Eye (tissue), 1 donor: ENCODE data around the gene KANSL1.

Experiments used
- DNase-seq: peaks from one replicate; pipeline ENCODE4 v3.0.0-alpha.2; 2015

KANSL1 gene

GRCh38 chr17:46063241-46063640 is 130.0 kb downstream of the KANSL1 start:
- peak; percentile 23 for DNase-seq

- no peak for DNase-seq
Measured at GRCh38 chr17:46061435-46061834, 131.8 kb downstream of the KANSL1 start.

- no peak for DNase-seq
Measured at GRCh38 chr17:46060461-46060860, 132.8 kb downstream of the KANSL1 start.

GRCh38 chr17:46059486-46059885 is 133.7 kb downstream of the KANSL1 start:
- no peak for DNase-seq

- DNase-seq = no peak
Measured at GRCh38 chr17:46057366-46057765, 135.9 kb downstream of the KANSL1 start.

- no peak for DNase-seq
Measured at GRCh38 chr17:46056800-46057304, 136.4 kb downstream of the KANSL1 start.

- DNase-seq = no peak
Measured at GRCh38 chr17:46053911-46054534, 139.2 kb downstream of the KANSL1 start.

GRCh38 chr17:46049656-46050055 is 143.6 kb downstream of the KANSL1 start:
- no peak for DNase-seq

GRCh38 chr17:46047856-46048255 is 145.4 kb downstream of the KANSL1 start:
- DNase-seq = no peak

- DNase-seq = no peak
Measured at GRCh38 chr17:46047398-46047797, 145.8 kb downstream of the KANSL1 start.

GRCh38 chr17:46046957-46047356 is 146.3 kb downstream of the KANSL1 start:
- no peak for DNase-seq

- no peak for DNase-seq
Measured at GRCh38 chr17:46045639-46046038, 147.6 kb downstream of the KANSL1 start.

GRCh38 chr17:46044989-46045388 is 148.2 kb downstream of the KANSL1 start:
- DNase-seq = no peak

GRCh38 chr17:46044286-46044928 is 148.8 kb downstream of the KANSL1 start:
- peak; percentile 89 for DNase-seq

GRCh38 chr17:46043606-46044005 is 149.6 kb downstream of the KANSL1 start:
- no peak for DNase-seq

GRCh38 chr17:46042925-46043324 is 150.3 kb downstream of the KANSL1 start:
- DNase-seq = no peak

GRCh38 chr17:46042246-46042645 is 151.0 kb downstream of the KANSL1 start:
- DNase-seq = no peak

- DNase-seq = no peak
Measured at GRCh38 chr17:46039592-46040186, 153.5 kb downstream of the KANSL1 start.

GRCh38 chr17:46038937-46039336 is 154.3 kb downstream of the KANSL1 start:
- DNase-seq = no peak

GRCh38 chr17:46038414-46038813 is 154.8 kb downstream of the KANSL1 start:
- DNase-seq = no peak

GRCh38 chr17:46037722-46038255 is 155.4 kb downstream of the KANSL1 start:
- DNase-seq = no peak

GRCh38 chr17:46036491-46036890 is 156.7 kb downstream of the KANSL1 start:
- DNase-seq = no peak

- no peak for DNase-seq
Measured at GRCh38 chr17:46035112-46035818, 158.0 kb downstream of the KANSL1 start.
